Upper lobe of left lung (tissue), 4 donors: Measurements from ENCODE around the gene PAMR1.

Experiments
- EP300 ChIP-seq, 4 donors: sonication (generic); formaldehyde crosslinking; IDR thresholded peaks; one replicate each; pipeline ENCODE4 v1.5.1; 2017; ENCODE audit warnings: antibody characterized with exemption in 4 of 4, control low read depth in 2 of 4
- TF ChIP-seq, protein P1 (sequence below), 6 experiments: fragments of 450-650 bp in 4 of 6; fragments of 200-600 bp in 2 of 6; sonication (generic) in 2 of 6; IDR thresholded peaks; one replicate each; pipeline ENCODE4 v1.5.1; 2016 to 2019; ENCODE audit warnings: antibody characterized with exemption in 6 of 6

DNA sequence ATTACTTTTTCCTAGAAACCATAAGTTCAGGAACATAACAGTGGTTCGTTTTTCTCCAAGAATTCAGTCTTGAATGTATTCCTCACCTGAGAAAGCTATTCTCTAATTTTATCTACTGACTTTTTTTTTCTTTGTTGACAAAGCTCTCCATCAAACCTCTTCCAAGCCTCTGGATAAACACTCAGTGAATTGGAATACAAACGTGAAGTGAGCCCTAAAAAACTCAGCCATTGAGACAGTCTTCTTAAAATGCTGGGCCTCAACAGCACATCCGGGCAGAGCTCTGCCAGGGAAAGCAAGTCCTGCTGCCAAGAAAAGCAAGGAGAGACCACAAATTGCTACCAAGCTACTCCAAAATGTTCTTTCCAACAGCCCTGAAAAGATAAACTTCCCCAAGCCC is 98.3 kb downstream of the PAMR1 start:
- no peak for TF ChIP-seq EP300 (IDR thresholded peaks at IDR 0.05)
- TF ChIP-seq, protein P1, sequence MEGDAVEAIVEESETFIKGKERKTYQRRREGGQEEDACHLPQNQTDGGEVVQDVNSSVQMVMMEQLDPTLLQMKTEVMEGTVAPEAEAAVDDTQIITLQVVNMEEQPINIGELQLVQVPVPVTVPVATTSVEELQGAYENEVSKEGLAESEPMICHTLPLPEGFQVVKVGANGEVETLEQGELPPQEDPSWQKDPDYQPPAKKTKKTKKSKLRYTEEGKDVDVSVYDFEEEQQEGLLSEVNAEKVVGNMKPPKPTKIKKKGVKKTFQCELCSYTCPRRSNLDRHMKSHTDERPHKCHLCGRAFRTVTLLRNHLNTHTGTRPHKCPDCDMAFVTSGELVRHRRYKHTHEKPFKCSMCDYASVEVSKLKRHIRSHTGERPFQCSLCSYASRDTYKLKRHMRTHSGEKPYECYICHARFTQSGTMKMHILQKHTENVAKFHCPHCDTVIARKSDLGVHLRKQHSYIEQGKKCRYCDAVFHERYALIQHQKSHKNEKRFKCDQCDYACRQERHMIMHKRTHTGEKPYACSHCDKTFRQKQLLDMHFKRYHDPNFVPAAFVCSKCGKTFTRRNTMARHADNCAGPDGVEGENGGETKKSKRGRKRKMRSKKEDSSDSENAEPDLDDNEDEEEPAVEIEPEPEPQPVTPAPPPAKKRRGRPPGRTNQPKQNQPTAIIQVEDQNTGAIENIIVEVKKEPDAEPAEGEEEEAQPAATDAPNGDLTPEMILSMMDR (IDR thresholded peaks at IDR 0.05) = no peak
